Measurements from ENCODE around the gene FOXO4.
"Not testable (repeated sequence)": the region's sequence is repeated elsewhere in the genome, so short reads cannot be mapped to it uniquely, and the experiment has no call there.

Gene FOXO4

DNA sequence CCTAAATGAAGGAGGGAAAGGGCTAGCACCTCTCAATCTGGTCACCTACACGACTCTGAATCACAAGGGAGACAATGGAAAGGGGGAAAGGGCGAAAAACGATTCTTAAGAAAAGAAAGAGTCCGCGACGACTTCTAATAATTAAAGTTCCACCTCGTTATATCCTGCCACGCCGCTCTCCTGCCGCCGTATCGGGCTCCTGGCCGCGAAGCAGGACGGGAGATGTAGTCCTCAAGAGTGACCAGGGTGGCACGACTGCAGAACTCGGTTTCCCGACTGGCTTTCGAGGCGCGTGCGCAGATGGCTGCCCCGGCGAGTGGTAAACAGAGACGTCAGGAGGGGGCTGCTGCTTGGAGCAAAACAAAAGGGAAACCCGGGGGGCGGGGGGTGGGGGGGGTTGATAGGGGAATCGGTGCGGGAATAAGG is at the start of gene FOXO4:
FOXO4 (plus strand) TSS at position 297 of the 426 bp plus-strand sequence. CDS start 678 bp downstream, outside the sequence.
- peak; percentile 73 for DNase-seq

DNA sequence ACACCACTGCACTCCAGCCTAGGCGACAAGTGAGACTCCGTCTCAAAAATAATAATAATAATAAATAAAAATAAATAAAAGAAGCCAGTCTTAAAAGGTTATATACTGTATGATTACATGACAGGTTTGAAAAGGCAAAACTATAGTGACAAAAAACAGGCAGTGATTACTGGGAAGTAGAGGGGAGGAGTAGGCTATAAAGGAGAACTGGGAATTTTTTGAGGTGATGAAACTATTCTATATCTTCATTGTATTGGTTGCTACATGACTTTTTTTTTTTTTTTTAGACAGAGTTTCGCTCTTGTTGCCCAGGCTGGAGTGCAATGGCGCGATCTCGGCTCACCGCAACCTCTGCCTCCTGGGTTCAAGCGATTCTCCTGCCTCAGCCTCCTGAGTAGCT is 47.8 kb upstream of the FOXO4 start:
- DNase-seq: not testable (repeated sequence)

DNA sequence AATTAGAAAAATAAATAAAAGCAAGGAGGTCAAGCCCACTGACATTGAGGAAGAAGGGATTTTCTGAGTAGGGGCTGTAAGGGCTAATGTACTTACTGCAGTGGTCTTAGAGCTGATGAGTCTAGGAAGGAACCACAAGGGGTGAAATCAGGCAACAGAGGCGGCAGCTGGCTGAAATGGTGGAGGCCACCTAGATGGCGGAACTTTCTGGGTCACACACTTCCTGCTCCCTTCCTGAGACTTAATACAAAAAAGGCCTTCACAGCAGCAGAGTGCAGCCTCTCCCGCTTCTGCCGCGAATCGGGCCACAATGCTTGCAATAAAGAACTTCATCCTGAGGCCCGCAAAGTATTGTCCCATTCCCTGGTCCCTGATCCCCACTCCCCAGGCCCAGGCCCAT is 42.9 kb upstream of the FOXO4 start:
- DNase-seq: no peak

GRCh38 chrX:71053217-71053621 is 42.4 kb upstream of the FOXO4 start:
- no peak for DNase-seq

- DNase-seq: peak; percentile 45
Measured at GRCh38 chrX:71056867-71057266, 38.8 kb upstream of the FOXO4 start.

DNA sequence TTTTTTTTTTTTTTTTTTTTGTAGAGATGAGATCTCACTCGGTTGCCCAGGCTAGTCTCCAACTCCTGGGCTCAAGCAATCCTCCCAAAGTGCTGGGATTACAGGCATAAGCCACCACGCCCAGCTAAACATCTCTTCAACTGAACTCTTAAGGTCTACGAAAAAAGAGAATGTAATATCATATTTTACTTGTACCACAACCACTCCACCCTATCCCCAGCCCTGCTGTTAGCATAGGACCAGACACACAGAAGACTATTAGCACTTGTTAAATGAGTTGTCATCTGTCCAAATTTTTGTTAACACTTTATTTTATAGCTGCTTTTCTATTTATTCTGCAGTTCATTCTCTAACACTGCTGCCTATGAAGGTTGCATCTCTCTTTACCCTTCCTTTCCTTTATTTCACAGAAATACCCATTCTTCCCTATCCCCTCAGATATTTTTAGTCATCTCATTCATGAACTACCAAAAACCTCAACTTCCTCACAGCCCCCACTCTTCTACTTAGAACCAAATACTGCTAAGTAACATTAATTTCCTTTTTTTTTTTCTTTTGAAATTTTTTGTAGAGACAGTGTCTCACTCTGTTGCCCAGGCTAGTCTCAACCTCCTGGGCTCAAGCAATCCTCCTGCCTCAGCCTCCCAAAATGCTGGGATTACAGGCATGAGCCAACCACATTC is 37.7 kb upstream of the FOXO4 start:
- no peak for DNase-seq

DNA sequence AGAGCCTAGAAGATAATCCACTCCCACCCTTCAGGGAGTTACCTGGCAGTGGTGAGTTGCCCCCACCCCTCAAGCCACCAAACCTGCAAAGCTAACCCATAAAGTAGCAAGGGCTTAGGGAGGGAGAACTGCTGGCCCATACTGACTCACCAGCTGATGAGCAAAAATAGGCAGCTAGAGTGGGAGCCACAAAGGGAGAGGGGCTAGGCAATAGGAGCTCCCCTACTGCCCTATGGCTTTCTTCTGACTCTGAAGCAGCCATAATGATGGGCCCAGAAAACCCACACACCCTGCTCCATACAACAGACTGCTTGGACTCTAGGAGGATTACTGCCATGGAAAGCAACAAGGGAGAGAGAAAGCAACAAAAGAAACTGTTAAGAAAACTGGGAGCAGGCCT is 35.5 kb upstream of the FOXO4 start:
- no peak for DNase-seq

- no peak for DNase-seq
Measured at GRCh38 chrX:71067089-71067488, 28.6 kb upstream of the FOXO4 start.

- DNase-seq: no peak
Measured at GRCh38 chrX:71067712-71068043, 28.0 kb upstream of the FOXO4 start.

DNA sequence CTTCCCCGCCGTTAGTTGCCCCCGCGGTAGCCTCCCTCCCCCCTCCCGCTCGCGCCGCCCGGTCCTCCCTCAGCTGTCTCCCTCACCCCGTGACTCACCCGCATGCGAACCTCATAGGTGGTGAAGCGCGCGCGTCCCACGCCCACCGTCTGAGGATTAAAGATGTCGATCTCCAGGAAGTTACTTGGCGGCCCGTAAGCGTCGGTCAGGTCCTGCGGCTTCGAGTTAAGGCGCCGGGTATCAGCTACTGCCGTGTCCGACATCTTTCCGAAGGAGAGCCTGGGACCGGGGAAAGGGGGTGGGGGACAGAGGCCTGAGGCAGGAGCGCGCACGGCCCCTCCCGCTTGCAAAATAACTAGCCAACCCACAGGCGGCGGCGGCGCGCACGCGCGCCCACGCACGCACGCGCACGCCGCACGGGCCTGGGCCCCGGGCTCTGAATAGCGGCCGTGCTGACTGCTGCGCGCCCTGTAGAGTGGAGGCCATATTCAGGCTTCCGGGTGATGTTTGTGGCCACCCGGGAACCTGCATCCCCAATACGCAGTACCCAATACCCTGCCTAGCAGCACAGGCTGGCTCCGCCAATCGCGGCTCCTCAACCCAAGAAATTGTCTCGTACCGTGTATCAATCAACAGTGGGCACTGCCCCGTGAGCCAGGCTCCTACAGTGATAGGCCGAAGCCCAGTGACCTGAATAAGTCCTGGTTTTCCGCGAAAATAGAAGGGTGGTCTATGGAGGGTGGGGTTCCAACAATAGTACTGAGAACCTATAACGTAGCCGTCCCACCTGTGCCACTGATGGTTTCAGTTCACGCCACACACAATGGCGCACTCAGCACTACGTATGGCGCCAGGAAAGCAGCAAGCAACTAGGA is 27.4 kb upstream of the FOXO4 start, which contains the start of gene SNX12:
SNX12 (minus strand) TSS at position 291 of the 875 bp plus-strand sequence; CDS start at position 263, 28 bp downstream.
- peak; percentile 86 for DNase-seq

DNA sequence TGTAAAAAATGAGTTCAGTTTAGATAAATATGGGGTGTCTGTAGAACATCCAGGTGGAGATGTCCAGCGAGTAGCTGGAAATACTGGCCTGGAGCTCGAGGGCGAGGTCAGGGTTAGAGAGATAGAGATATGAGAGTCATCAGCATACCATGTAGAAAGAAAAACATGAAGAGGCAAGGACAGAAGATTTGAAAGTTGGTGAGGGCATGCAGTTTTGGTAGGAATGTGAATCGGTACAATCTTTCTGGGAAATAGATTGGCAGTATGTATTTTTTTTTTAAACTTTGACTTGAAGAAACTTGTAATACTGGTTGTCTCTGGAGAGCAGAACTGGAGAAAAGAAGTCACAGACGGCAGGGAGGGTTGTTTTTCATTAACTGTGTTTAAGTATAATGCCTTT is 25.1 kb upstream of the FOXO4 start:
- DNase-seq: no peak

DNA sequence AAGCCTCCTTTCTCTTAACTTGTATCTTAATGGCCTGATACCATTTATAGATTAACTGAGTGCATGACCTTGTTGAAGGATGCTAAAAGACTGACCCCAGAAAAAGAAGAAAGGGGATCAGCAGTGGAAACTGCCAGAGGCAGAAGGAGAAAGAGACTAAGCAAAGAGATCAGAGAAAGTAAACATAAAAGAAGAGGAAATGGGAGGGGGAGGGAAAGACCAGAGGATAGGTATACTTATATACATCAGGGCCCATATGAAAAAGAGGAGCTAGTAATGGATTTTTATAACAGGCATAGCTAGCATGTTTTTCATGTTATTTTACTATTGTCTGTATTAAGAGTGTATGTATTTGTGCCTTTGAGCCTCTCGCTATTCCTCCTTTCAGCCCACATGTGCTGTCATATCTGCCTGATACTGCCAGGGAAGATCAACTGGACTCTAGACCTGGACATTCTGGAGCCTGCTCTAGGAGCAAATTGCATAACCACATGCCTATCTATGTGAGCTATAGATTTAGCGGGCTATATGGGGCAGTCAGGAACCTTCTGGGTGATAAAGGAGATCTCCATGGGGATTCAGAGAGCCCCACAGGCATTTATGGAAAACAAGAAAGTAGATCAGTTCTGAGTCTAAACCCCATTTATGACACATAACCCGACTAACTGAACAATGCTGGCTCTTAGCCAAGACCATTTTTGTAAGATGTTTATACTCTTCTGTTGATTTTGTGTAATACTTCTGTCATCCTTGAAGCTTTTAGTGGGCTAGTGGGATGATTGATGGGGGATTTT is 14.1 kb upstream of the FOXO4 start:
- no peak for DNase-seq

DNA sequence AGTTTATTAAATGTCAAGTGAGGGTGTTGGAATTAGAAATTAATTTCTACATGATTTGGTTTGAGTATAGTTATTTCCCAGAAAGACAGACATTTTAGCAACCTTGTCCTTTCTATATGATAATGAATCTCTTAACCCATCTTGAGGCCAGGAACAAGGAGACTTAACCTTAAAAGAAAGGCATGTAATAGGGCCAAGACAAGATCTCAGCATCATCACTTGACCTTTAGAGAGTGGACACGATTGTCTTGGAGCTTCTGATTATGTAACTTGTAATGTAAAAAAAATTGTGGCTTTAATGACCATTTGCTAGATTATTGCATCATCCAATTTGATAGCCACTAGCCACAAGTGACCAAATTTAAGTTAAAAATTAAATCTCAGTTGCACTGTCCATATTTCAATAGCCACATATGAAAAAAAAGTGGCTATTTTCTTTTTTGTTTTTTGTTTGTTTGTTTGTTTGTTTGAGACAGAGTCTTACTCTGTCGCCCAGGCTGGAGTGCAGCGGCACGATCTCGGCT is 13.5 kb upstream of the FOXO4 start:
- no peak for DNase-seq

GRCh38 chrX:71082822-71083221 is 12.8 kb upstream of the FOXO4 start:
- no peak for DNase-seq

GRCh38 chrX:71085900-71086299 is 9.8 kb upstream of the FOXO4 start:
- DNase-seq: no peak

GRCh38 chrX:71091263-71091662 is 4.4 kb upstream of the FOXO4 start:
- no peak for DNase-seq

- DNase-seq: no peak
Measured at GRCh38 chrX:71095033-71095432, 618 bp upstream of the FOXO4 start.

DNA sequence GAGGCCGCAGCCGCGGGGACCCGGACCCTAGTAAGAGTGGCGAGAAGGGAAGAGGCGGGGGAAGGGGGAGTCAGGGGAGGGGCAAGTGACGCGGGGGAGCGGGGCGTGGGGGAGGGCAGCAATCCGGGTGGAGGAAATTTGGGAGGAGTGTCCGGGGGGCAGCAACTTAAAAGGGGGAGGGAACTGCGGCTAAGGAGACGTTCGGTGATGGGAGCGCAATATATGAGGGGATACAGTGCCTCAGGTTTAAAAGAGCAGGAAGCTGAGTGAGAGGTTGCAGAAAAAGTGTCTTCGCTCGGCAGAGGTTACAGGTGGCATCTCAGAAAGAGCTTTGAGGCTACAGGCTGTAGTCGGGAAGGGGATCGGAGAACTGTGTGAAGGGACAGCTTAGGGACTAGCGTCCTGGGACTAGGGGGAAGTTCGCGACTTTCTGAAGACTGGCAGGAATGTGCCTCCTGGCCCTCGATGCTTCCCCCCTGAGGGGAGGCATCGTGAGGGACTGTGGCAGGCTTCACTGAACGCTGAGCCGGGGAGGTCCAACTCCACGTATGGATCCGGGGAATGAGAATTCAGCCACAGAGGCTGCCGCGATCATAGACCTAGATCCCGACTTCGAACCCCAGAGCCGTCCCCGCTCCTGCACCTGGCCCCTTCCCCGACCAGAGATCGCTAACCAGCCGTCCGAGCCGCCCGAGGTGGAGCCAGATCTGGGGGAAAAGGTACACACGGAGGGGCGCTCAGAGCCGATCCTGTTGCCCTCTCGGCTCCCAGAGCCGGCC is 519 bp downstream of the FOXO4 start:
- peak; percentile 2 for DNase-seq

GRCh38 chrX:71096760-71097032 is 1.0 kb downstream of the FOXO4 start:
- DNase-seq: no peak

- DNase-seq: peak; percentile 10
Measured at GRCh38 chrX:71098302-71098701, 2.7 kb downstream of the FOXO4 start.

- DNase-seq: no peak
Measured at GRCh38 chrX:71098951-71099506, 3.4 kb downstream of the FOXO4 start.

- DNase-seq: no peak
Measured at GRCh38 chrX:71099736-71100135, 4.1 kb downstream of the FOXO4 start.
